ENCODE data around the gene TWSG1. TPM values are rescaled to one million over a fixed set of nuclear protein-coding genes. Genes with fewer than 3 reads are reported as not detected.
"Not testable (repeated sequence)": the region's sequence is repeated elsewhere in the genome, so short reads cannot be mapped to it uniquely, and the experiment has no call there.

TWSG1 gene
- polyA plus RNA-seq, 4 donors, result 100.0 to 117 (median 113) TPM

- no peak for DNase-seq (ENCODE audit: low read depth in 4 of 4, low spot score in 3 of 4)
Measured at GRCh38 chr18:9386879-9387278, 52.3 kb downstream of the TWSG1 start.

- DNase-seq (ENCODE audit: low read depth in 4 of 4, low spot score in 3 of 4), result no peak
Measured at GRCh38 chr18:9387891-9388290, 53.3 kb downstream of the TWSG1 start.

GRCh38 chr18:9389706-9390105 lies 55.1 kb downstream of the TWSG1 start:
- DNase-seq (ENCODE audit: low read depth in 4 of 4, low spot score in 3 of 4), result no peak

- DNase-seq (ENCODE audit: low read depth in 4 of 4, low spot score in 3 of 4), result no peak
Measured at GRCh38 chr18:9392726-9393125, 58.2 kb downstream of the TWSG1 start.

- no peak for DNase-seq (ENCODE audit: low read depth in 4 of 4, low spot score in 3 of 4)
Measured at GRCh38 chr18:9394046-9394445, 59.5 kb downstream of the TWSG1 start.

GRCh38 chr18:9400197-9400596 lies 65.6 kb downstream of the TWSG1 start:
- DNase-seq (ENCODE audit: low read depth in 4 of 4, low spot score in 3 of 4), result no peak

- DNase-seq (ENCODE audit: low read depth in 4 of 4, low spot score in 3 of 4), result no peak
Measured at GRCh38 chr18:9401176-9401575, 66.6 kb downstream of the TWSG1 start.

- DNase-seq (ENCODE audit: low read depth in 4 of 4, low spot score in 3 of 4), result not testable (repeated sequence)
Measured at GRCh38 chr18:9402358-9403007, 67.9 kb downstream of the TWSG1 start.

GRCh38 chr18:9403795-9404564 lies 69.4 kb downstream of the TWSG1 start:
- DNase-seq (ENCODE audit: low read depth in 4 of 4, low spot score in 3 of 4), result no peak

GRCh38 chr18:9404565-9405060 lies 70.0 kb downstream of the TWSG1 start:
- DNase-seq (ENCODE audit: low read depth in 4 of 4, low spot score in 3 of 4), result no peak

- DNase-seq (ENCODE audit: low read depth in 4 of 4, low spot score in 3 of 4), result no peak
Measured at GRCh38 chr18:9405130-9405529, 70.6 kb downstream of the TWSG1 start.

GRCh38 chr18:9405977-9406376 lies 71.4 kb downstream of the TWSG1 start:
- DNase-seq (ENCODE audit: low read depth in 4 of 4, low spot score in 3 of 4), result no peak

- DNase-seq (ENCODE audit: low read depth in 4 of 4, low spot score in 3 of 4), result no peak
Measured at GRCh38 chr18:9410515-9410914, 75.9 kb downstream of the TWSG1 start.

- no peak for DNase-seq (ENCODE audit: low read depth in 4 of 4, low spot score in 3 of 4)
Measured at GRCh38 chr18:9413576-9413975, 79.0 kb downstream of the TWSG1 start.

- no peak for DNase-seq (ENCODE audit: low read depth in 4 of 4, low spot score in 3 of 4)
Measured at GRCh38 chr18:9416563-9417072, 82.0 kb downstream of the TWSG1 start.

GRCh38 chr18:9417073-9417851 lies 82.7 kb downstream of the TWSG1 start:
- peak in 2 of 4 donors; percentile 58 to 62 for DNase-seq (ENCODE audit: low read depth in 4 of 4, low spot score in 3 of 4)

- DNase-seq (ENCODE audit: low read depth in 4 of 4, low spot score in 3 of 4), result no peak
Measured at GRCh38 chr18:9418047-9418690, 83.6 kb downstream of the TWSG1 start.

GRCh38 chr18:9419956-9420631 lies 85.5 kb downstream of the TWSG1 start:
- DNase-seq (ENCODE audit: low read depth in 4 of 4, low spot score in 3 of 4), result no peak

- no peak for DNase-seq (ENCODE audit: low read depth in 4 of 4, low spot score in 3 of 4)
Measured at GRCh38 chr18:9421096-9421900, 86.7 kb downstream of the TWSG1 start.
